GM18507 (cell line): ENCODE data around the gene ZNF792.
"Not testable (repeated sequence)": the region's sequence is repeated elsewhere in the genome, so short reads cannot be mapped to it uniquely, and the experiment has no call there.

Experiments used
- DNase-seq: peaks from one replicate; pipeline ENCODE4 v3.0.0; 2011; ENCODE audit warnings: low read depth; ENCODE audit not compliant: insufficient read length; ENCODE audit errors: extremely low spot score
- FAIRE-seq: peaks from 2 replicates; lab custom pipeline; 2011; peaks lifted over from hg19 to GRCh38; lab: Jason Lieb, UNC

ZNF792 gene

GRCh38 chr19:34999498-35000337, 35.7 kb upstream of the ZNF792 start, which contains the start of gene GRAMD1A:
Gene GRAMD1A (plus strand): TSS chr19:35000323. CDS start chr19:35000479, 156 bp downstream.
- FAIRE-seq (peak; percentile 75), DNase-seq (peak; percentile 88)

GRCh38 chr19:34998777-34999497, 34.9 kb upstream of the ZNF792 start:
- DNase-seq (no peak), FAIRE-seq (no peak)

- not testable (repeated sequence) for DNase-seq, FAIRE-seq
These were observed 34.2 kb upstream of the ZNF792 start for GRCh38 chr19:34998224-34998623.

- FAIRE-seq, result no peak
- no peak for DNase-seq
These were observed 33.1 kb upstream of the ZNF792 start for GRCh38 chr19:34997071-34997617.

DNA sequence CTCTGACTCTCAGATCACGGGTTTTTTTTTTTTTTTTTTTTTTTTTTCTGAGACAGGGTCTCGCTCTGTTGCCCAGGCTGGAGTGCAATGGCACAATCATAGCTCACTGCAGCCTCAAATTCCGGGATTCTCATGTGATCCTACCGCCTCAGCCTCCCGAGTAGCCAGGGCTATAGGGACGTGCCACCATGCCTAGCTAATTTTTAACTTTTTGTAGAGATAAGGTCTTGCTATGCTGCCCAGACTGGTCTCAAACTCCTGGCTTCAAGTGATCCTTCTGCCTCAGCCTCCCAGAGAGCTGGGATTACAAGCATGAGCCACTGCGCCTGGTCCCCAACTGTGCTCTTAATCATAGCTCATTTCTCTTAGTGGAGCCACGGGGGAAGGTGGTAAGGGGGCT, 31.5 kb upstream of the ZNF792 start:
- FAIRE-seq, result no peak

GRCh38 chr19:34994643-34995541, 30.9 kb upstream of the ZNF792 start:
- FAIRE-seq (no peak), DNase-seq (no peak)

More for the DNA sequence above, 31.5 kb upstream of the ZNF792 start:
- DNase-seq, result no peak

GRCh38 chr19:34994286-34994642, 30.2 kb upstream of the ZNF792 start:
- no peak for FAIRE-seq
- DNase-seq, result no peak

GRCh38 chr19:34992582-34992981, 28.6 kb upstream of the ZNF792 start:
- not testable (repeated sequence) for DNase-seq, FAIRE-seq

DNA sequence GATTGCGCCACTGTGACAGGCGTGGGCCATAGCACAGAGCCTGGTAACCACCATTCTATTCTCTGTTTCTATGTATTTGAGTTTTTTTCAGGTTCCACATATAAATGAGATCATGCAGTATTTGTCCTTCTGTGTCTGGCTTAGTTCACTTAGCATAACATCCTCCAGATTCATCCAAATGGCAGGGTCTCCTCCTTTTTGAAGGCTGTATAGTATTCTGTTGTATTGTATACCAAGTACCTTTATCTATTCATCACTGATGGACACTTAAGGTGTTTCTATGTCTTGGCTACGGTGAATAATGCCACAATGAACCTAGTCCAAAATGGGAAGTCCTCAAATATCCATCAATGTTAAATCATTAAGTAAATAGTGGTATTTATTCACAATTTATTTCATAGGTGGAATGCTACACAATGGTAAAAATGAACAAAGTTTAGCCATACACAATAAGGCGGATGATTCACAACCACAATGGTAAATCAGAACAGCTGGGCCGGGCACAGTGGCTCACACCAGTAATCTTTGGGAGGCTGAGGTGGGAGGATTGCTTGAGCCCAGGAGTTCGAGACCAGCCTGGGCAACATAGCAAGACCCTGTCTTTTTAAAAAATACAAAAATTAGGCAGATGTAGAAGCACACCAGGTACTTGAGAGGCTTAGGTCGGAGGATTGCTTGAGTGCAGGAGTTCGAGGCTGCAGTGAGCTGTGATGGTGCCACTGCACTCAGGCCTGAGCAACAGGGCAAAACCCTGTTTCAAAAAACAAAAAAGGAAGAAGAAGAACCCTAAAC, 27.7 kb upstream of the ZNF792 start:
- FAIRE-seq, result no peak
- no peak for DNase-seq

GRCh38 chr19:34990578-34991192, 26.7 kb upstream of the ZNF792 start:
- FAIRE-seq (peak; percentile 74), DNase-seq (no peak)

DNA sequence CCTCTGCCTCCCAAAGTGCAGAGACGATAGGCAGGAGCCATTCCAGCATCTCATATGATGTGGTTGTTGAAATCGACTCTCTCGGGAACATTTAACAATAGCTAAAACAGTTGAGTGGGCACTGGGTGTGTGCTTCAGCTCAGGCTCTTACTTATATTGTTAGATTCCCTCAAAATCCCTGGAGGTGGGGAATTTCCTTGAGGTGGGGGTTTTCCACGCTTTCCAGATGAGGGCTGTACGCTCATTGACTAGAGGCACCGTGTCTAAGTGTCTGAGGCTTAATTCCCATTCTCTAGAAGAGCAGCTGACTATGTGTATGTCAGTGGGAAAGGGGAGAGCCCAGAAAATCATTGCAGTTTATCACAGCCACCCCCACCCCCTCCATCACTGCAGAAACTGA, 25.3 kb upstream of the ZNF792 start:
- DNase-seq (no peak), FAIRE-seq (no peak)

DNA sequence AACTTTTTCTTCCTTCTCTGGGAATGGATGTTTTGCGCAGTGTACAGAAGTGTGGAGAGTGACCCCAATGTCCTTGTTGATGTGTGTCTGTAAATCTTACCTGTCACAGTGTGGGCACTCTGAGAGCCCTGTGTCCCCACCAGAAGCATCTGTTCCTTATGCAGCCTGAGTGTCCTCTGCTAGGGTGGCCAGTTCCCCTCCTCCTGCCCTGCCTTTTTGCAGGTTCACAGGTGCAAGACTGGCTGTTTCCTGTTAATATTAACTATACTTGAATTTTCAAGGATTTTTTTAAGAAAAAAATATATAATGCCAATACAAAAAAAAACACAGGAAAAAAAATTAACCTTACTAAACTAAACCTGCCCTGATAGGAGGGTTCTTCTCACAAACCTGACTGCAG, 24.1 kb upstream of the ZNF792 start:
- no peak for FAIRE-seq

DNA sequence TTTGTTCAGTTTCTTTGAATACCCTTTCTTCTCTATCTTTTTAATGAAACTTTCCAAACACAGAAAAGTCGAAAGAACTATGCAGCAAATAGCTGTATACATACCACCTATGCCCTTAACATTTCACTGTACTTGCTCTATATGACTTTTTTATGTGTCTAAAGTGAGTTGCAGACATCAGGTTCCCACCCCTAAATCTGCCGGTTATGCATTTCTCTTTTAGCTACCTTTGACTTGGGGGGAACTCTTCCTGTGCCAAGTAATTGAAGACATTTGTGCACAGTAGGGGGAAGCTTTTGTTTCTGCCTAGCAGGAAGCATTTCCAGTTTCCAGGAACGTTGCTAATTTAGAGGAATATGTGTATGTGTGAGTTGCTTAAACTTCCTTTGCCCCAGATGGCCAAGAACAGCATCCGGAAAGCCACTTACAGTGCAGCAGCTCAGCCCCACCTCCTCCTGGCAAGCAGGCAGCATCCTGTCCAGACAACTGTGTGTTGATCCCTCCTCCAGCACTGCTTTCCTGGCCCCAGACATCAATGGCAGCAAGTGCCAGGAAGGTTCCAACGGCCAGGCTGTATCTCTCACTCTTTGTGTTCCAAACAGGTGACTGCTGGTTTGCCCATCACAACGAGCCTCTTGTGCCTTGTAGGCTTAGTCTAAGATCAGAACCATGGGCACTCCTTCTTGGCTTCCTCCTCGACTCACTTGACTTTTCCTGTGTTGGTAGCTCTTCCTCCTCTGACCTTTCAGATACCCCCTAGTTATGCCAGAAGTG, 21.4 kb upstream of the ZNF792 start:
- DNase-seq (no peak), FAIRE-seq (peak; percentile 51)

More for the DNA sequence above, 24.1 kb upstream of the ZNF792 start:
- DNase-seq, result no peak

DNA sequence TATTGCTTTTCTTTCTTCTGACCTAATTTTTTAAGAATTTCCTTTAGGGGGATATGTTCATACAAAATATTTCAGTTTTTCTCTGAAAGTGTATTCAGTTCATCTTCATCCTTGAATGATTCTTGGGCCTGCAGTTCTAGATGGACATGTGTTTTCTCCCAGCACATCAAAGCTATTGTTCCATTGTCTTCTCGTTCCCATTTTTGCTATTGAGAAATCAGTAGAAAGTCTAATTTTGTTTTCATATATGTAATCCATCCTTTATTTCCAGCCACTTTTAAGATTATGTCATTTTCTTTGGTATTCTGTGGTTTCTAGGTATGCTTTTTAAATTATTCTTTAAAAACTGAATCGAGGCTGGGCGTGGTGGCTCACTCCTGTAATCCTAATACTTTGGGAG, 20.3 kb upstream of the ZNF792 start:
- DNase-seq (no peak), FAIRE-seq (no peak)

- no peak for DNase-seq
- no peak for FAIRE-seq
These were observed 19.8 kb upstream of the ZNF792 start for GRCh38 chr19:34983786-34984185.

DNA sequence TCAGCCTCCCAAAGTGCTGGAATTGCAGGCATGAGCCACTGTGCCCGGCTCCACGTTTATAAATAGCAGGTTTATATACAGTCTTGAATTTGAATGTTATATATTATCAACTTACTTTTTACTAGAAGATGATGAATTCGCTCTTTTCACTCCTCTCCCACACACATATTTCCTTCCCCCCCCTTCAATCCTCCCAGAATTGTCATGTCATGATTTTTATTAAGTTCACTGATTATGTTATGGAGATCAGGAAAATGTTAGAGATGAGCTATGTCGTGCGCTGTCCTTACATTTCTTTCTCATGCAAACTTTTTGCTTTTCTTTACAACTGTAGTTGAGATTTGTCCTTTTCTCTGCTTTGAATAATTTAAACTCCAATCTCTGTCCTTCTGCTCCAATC, 18.2 kb upstream of the ZNF792 start:
- no peak for FAIRE-seq
- no peak for DNase-seq

- DNase-seq, result no peak
- FAIRE-seq, result no peak
These were observed 16.0 kb upstream of the ZNF792 start for GRCh38 chr19:34979819-34980640.
